Pancreas (tissue), 10 donors: ENCODE data around the gene ZC3H12A. TPM values are rescaled to one million over a fixed set of nuclear protein-coding genes. Genes with fewer than 3 reads are reported as not detected.

Experiments used
- ATAC-seq, 4 donors: fragments of 200-7000 bp; cut with Tn5 transposase; one replicate each; pipeline versions ENCODE4 v1.8.0 to v1.9.1; 2020; ENCODE audit warnings: mild to moderate bottlenecking in 4 of 4, moderate library complexity in 4 of 4
- DNase-seq, 6 donors: peaks; one replicate each; pipeline ENCODE4 v3.0.0-alpha.2; 2020
- FAIRE-seq: peaks from 2 replicates; lab custom pipeline; 2012; peaks lifted over from hg19 to GRCh38; lab: Jason Lieb, UNC
- H3K27ac ChIP-seq, 4 donors: fragments of 200-600 bp; sonication (generic); 1 replicate in 3 of 4; 2 replicates in 1 of 4; pipeline versions ENCODE4 v1.5.0 to v1.8.0; 2020
- H3K27me3 ChIP-seq, 4 donors: fragments of 200-600 bp; one replicate each; pipeline ENCODE4 v1.8.0; 2021
- H3K36me3 ChIP-seq, 3 donors: fragments of 200-600 bp; sonication (generic) in 1 of 3; one replicate each; pipeline versions ENCODE4 v1.5.0 to v1.8.0; 2020 to 2021
- H3K4me1 ChIP-seq, 3 donors: fragments of 200-600 bp; one replicate each; pipeline ENCODE4 v1.8.0; 2021
- H3K4me3 ChIP-seq, 4 donors: fragments of 200-600 bp; sonication (generic) in 2 of 4; one replicate each; pipeline versions ENCODE4 v1.5.0 to v1.8.0; 2020 to 2021
- H3K9me3 ChIP-seq, 4 donors: fragments of 200-600 bp; one replicate each; pipeline ENCODE4 v1.8.0; 2021
- WGBS, 2 donors: extraction: QIAGEN DNeasy Blood & Tissue Kit; methylation state at CpG; one replicate each; pipeline ENCODE4 v1.1.7; 2013; 5-methylcytosine and 5-hydroxymethylcytosine counted together
- intact Hi-C, 3 donors: fragments of 100-400 bp; cut with DNase I; formaldehyde crosslinking; loops; one replicate each; pipeline versions ENCODE4 v1.11.1 to v1.14.2; 2022
- polyA plus RNA-seq, 2 donors: library from polyadenylated mRNA; stranded (reverse); fragments of 200-250 nt; gene quantifications; one replicate each; pipeline ENCODE4 v1.2.3, GENCODE V29; 2013
- total RNA-seq, 6 donors: library from RNA; stranded (reverse); fragmentation: NEBNext Ultra II Directional in 4 of 6; extraction: Animal tissue kit (Norgen Biotek cat#: 25700) in 4 of 6; gene quantifications; one replicate each; pipeline versions ENCODE4 v1.2.1 to v1.2.4, GENCODE V29; 2021 to 2023
- TF ChIP-seq, protein P1 (sequence below), 4 donors: fragments of 200-600 bp; sonication (generic) in 3 of 4; IDR thresholded peaks; one replicate each; pipeline versions ENCODE4 v1.5.0 to v1.8.0; 2021; ENCODE audit warnings: antibody characterized with exemption in 4 of 4
- donor health status: healthy with polysubstance abuse.
- donor health status: DM: no; HTN: no; CAD: no; lungs with moderate emphysema.
- donor health status: DM: no; HTN: no; CAD: no.
- donor health status: control.
- donor health status: control.
- donor health status: Bipolar disorder and iron deficiency.
- donor health status: DM: yes; HTN: yes; CAD: no.
- donor health status: DM: no; HTN: no; CAD: no.
- donor health status: DM: no; HTN: no; CAD: no.
- donor health status: DM: yes; HTN: yes; CAD: no.

The ZC3H12A gene
- total RNA-seq (10 to 100 TPM in 2 of 6 donors, 1 to 10 TPM in 4; 4.1 to 10.5 (median 9.3) TPM), polyA plus RNA-seq (10 to 100 TPM; 11.4 to 13.1 TPM)

DNA sequence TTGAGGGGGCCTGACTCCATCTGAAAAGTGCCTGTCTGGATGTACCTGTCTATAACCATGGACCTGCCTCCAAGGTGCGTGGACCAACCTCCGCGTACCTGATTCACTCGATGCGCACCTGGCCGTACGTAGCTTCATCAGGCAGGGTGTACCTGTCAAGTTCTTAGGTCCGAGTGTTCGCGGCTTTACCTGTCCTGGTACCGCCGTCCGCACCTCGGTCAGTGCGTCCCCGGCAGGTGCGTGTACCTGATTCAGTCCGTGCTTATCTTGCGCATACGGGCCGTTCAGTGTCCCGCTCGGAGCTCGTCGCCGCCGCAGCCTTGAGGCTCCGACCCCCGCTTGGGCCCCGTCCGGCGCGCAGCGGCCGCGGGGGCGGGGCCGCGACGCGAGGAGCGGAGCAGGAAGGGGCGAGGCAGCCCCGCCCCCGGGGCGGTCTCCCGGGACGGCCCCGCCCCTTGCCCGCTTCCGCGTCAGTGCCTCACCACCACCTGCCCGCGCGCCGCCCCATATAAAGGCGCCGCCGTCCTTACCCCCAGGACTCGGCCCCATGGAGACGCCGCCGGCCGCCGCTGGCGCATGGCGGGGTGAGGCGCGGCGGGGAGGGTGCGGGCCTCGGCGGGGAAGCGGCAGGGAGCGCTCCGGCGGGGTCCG is at the start of gene ZC3H12A:
Gene ZC3H12A, plus strand, starts transcription at position 535 of the 651 bp plus-strand sequence. CDS start 917 bp downstream, outside the sequence.
- Histone ChIP-seq H3K4me3 (peak within 1 kb of the TSS; percentile 68 to 83 (median 78)), H3K9me3 (no peaks in the 10 kb centered on the region), H3K27ac (peak within 1 kb of the TSS; percentile 93 to 97 (median 95)), H3K4me1 (peaks cover 29 to 34% (median 33%) of the 10 kb centered on the region in 3 donors), H3K36me3 (peaks cover 0 to 5% (median 0%) of the 10 kb centered on the region in 3 donors), H3K27me3 (no peaks in the 10 kb centered on the region)
- FAIRE-seq (no peak), DNase-seq (peak; percentile 89 to 99 (median 95)), ATAC-seq (peak; percentile 65 to 87 (median 78))
- WGBS, 2 donors, result 0 to 1% methylated on average over 48 to 78 of the region's 78 CpGs
- intact Hi-C loops, result no loop called here
- TF ChIP-seq, protein P1, sequence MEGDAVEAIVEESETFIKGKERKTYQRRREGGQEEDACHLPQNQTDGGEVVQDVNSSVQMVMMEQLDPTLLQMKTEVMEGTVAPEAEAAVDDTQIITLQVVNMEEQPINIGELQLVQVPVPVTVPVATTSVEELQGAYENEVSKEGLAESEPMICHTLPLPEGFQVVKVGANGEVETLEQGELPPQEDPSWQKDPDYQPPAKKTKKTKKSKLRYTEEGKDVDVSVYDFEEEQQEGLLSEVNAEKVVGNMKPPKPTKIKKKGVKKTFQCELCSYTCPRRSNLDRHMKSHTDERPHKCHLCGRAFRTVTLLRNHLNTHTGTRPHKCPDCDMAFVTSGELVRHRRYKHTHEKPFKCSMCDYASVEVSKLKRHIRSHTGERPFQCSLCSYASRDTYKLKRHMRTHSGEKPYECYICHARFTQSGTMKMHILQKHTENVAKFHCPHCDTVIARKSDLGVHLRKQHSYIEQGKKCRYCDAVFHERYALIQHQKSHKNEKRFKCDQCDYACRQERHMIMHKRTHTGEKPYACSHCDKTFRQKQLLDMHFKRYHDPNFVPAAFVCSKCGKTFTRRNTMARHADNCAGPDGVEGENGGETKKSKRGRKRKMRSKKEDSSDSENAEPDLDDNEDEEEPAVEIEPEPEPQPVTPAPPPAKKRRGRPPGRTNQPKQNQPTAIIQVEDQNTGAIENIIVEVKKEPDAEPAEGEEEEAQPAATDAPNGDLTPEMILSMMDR (IDR thresholded peaks at IDR 0.05), result no peak

DNA sequence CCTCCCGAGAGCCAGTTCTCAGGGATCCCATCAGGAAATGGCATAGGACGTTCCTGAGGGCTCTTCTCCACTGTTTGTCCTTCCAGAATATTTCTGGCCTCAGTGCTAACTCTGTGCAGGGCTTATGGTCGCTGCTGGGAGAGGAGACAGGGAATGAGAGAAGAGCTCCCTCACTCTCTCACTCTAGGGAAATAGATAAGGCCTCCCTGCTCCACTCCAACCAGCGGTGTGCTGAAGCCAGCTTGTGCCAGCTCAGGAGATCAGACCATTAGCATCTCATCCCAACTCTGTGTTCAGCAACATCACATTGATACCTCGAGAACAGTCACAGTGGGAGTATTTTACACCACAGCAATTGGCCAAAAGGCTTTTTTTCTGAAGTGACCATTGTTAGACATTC is 49.2 kb upstream of the ZC3H12A start:
- 38 to 40% methylated on average over 5 of the region's 5 CpGs for WGBS, 2 donors
- H3K9me3 ChIP-seq, result no peaks in the 10 kb centered on the region
- TF ChIP-seq, protein P1 (IDR thresholded peaks at IDR 0.05), result no peak
- H3K27me3 ChIP-seq, result no peaks in the 10 kb centered on the region
- FAIRE-seq, result no peak
- H3K4me1 ChIP-seq, result no peaks in the 10 kb centered on the region
- ATAC-seq, result no peak
- DNase-seq, result no peak
- intact Hi-C loops, result no loop called here
- H3K27ac ChIP-seq, result no peak overlapping the region
- H3K4me3 ChIP-seq, result no peak overlapping the region
- no peaks in the 10 kb centered on the region for H3K36me3 ChIP-seq

DNA sequence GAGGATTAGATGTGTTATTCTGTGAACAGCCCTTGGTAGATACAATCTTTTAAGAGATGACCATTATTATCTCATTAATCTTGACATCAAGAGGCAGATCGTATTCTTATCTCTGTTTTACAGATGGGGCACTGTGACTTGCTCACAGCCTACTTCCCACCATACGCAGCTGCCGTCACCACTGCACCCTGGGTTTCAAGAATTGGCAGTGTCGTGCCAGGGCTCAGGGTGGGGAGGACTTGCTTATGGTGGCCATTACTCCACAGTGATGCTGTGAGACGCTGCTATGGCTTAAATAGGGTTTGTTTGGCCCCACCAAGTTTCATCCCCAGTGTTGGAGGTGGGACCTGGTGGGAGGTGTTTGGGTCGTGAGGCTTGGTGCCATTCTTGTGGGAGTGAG is 45.4 kb upstream of the ZC3H12A start:
- intact Hi-C loops, result no loop called here
- TF ChIP-seq, protein P1 (IDR thresholded peaks at IDR 0.05), result no peak
- no peaks in the 10 kb centered on the region for H3K4me1 ChIP-seq
- 35 to 38% methylated on average over 6 of the region's 6 CpGs for WGBS, 2 donors
- DNase-seq, result no peak
- H3K4me3 ChIP-seq, result no peak overlapping the region
- ATAC-seq, result no peak
- H3K9me3 ChIP-seq, result no peaks in the 10 kb centered on the region
- no peaks in the 10 kb centered on the region for H3K27me3 ChIP-seq
- H3K27ac ChIP-seq, result no peak overlapping the region
- no peak for FAIRE-seq
- no peaks in the 10 kb centered on the region for H3K36me3 ChIP-seq

DNA sequence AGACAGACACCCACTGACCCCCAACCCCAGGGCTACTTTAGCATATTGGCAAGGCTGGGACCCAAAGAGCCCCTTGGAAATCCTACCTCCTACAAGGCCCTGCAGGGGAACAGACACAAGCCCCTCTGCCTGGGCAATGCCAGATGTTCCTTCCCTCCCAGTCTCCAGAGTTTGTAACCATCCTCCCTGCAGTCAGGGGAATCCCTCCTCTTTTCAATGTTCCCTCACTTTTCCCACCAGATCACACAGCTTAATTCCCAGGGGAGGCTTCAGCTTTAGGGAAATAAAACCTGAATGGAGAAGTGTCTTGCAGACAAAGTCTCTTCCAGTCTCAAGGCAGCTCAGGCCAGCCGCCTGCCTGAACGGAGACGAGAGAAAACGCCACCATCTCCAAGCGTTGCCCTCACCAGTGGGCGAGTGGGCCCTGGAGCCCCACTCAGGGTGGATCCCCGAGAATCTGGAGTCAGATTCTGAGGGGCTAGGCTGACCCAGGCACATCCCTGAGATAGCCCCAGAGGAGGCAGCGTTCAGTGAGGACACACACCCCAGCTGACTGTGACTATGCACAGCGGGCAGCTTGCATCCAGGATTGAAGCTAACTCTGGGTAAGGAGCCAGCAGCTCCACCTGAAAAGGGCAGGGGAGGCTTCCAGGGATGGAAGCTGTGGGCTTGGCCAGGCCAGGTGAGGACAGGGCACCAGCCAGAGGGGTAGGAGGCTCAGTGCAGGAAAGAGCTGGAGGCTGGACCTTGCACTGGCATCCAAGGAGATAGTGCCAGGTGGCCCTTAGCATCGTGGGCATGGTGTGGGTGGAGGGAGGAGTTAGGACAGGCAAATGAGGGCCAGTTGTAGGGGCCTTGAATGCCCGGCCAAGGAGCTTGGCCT is 44.0 kb upstream of the ZC3H12A start:
- intact Hi-C loops, result loop anchor here in 2 of 3 donors (10.0 kb wide), 2 partner anchors 726 to 856 kb away; no protein-coding TSS in a partner anchor
- FAIRE-seq, result no peak
- Histone ChIP-seq H3K4me1 (no peaks in the 10 kb centered on the region), H3K27ac (no peak overlapping the region), H3K9me3 (no peaks in the 10 kb centered on the region), H3K27me3 (no peaks in the 10 kb centered on the region), H3K36me3 (no peaks in the 10 kb centered on the region), H3K4me3 (no peak overlapping the region)
- TF ChIP-seq, protein P1 (IDR thresholded peaks at IDR 0.05), result no peak
- ATAC-seq, result no peak
- 53 to 60% methylated on average over 11 of the region's 11 CpGs for WGBS, 2 donors
- no peak for DNase-seq
